WERI-Rb-1 (cell line): ENCODE measurements around the gene SLC1A3.
A peak's percentile ranks its signal among the peaks of the same experiment; 100 is the strongest.

Experiments
- DNase-seq: peaks from one replicate; pipeline ENCODE4 v3.0.0-alpha.2; 2020
- H3K27ac ChIP-seq: fragments of 250-450 bp; sonication (Bioruptor Pico); 2 replicates; pipeline ENCODE4 v1.5.1; 2020; ENCODE audit warnings: mild to moderate bottlenecking, moderate library complexity
- H3K27me3 ChIP-seq: fragments of 250-450 bp; sonication (Bioruptor Pico); 2 replicates; pipeline ENCODE4 v1.5.1; 2021; ENCODE audit warnings: mild to moderate bottlenecking, low read depth, moderate library complexity; ENCODE audit not compliant: insufficient read depth, severe bottlenecking
- H3K36me3 ChIP-seq: fragments of 250-450 bp; sonication (Bioruptor Pico); 2 replicates; pipeline ENCODE4 v1.5.1; 2020; ENCODE audit warnings: mild to moderate bottlenecking, moderate library complexity
- H3K4me3 ChIP-seq: 2 replicates; pipeline ENCODE4 v1.5.1; 2011; ENCODE audit warnings: low read depth, mild to moderate bottlenecking, control low read depth, low read length
- H3K9me3 ChIP-seq: fragments of 250-450 bp; sonication (Bioruptor Pico); 2 replicates; pipeline ENCODE4 v1.5.1; 2021; ENCODE audit warnings: mild to moderate bottlenecking, moderate library complexity; ENCODE audit not compliant: severe bottlenecking
- CTCF ChIP-seq: IDR thresholded peaks from 2 replicates; pipeline ENCODE4 v1.5.1; 2011; ENCODE audit warnings: low read depth, mild to moderate bottlenecking, control low read depth, inconsistent platforms, low read length

SLC1A3 gene

DNA sequence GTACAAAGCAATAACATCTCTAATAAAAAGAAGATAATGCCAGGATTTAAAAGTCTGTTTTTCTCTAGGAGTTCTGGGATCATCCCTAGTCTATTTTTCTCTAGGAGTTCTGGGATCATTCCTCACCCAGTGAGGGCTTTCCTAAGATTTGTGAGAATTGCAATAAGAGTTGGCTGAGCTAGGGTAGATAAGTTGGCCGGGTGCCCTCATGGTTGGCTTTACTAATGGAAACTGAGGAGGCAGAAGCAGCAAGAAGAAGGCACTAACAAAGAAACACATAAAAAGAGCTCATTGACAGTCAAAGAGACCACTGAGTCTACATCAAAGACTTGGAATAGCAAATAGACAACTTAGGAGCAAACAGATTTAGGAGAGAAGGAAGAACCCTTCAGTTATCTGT is 4.2 kb downstream of the SLC1A3 start:
- Histone ChIP-seq H3K27me3 (no peaks in the 10 kb centered on the region), H3K4me3 (no peak overlapping the region), H3K27ac (no peak overlapping the region), H3K36me3 (peaks cover 16% of the 10 kb centered on the region), H3K9me3 (no peaks in the 10 kb centered on the region)
- no peak for TF ChIP-seq CTCF
- DNase-seq = no peak

- no peak for TF ChIP-seq CTCF
- Histone ChIP-seq H3K36me3 (peaks cover 16% of the 10 kb centered on the region), H3K4me3 (no peak overlapping the region), H3K9me3 (peaks cover 2% of the 10 kb centered on the region), H3K27ac (no peak overlapping the region), H3K27me3 (no peaks in the 10 kb centered on the region)
- DNase-seq = no peak
Observed at GRCh38 chr5:36611520-36612274, 5.3 kb downstream of the SLC1A3 start.

DNA sequence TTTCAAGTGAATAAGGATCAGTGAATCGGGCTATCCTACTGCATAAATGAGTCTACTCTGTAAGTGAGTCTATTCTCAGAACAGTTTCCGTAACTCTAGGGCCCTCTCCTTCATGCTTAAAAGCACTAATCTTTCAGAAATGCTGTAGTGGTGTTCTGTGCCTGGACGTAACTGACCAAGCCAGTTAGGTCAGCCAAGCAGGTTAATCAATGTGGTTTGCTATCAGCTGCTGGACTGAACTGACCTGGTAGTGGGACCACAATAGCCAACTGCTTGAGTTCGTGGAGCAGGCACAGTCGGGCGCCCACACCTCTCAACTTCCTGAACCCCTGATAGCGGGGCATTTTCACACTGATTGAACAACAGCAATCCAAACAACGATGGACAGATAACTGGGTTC is 6.8 kb downstream of the SLC1A3 start:
- Histone ChIP-seq H3K36me3 (peaks cover 16% of the 10 kb centered on the region), H3K27me3 (no peaks in the 10 kb centered on the region), H3K27ac (peak overlapping the region; percentile 75; the same call in 1 of the 2 replicates), H3K9me3 (peaks cover 2% of the 10 kb centered on the region), H3K4me3 (no peak overlapping the region)
- TF ChIP-seq CTCF = no peak
- DNase-seq = no peak

DNA sequence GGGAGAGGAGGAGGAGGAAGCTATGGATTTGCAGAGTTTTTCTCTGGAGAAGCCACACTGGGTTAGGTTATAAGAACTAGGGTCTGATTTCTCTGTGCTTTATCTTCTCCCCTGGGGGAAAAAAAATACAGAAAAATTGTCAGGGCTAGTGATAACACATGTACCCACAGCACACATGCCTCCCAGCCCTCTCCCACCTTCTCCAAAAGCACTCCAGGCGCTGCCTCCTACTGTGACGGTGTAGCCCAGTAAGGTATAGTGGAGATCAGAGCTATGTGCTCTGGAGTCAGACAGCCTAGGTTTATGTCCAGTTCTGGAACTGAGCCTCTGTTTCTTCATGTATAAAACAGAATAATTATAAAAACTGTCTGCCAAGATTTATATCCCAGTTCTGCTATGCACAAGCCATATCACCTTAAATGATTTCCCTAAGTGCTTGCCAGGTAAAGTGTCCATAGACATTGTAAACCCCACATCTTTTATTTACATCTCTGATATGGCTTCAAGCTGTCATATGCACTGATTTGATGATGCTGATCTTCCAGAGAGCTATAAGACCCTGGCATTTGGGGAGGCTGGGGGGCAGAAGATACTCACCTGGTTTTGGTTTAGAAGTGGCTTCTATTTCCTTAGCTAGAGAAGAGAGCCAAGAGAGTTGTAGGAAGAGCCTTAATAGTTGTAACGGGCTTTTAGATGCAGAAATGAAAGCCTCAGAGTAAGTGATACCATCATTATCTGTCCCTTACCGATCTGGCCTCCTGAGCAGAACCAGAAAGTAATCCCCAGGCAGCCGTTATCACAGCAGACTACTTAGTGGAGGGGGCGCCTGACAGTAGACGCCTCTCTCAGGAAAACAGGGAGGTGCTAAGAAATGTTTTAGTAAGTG is 7.6 kb downstream of the SLC1A3 start:
- Histone ChIP-seq H3K4me3 (peak overlapping the region; percentile 20), H3K36me3 (peaks cover 11% of the 10 kb centered on the region), H3K27ac (peak overlapping the region; percentile 75), H3K9me3 (peaks cover 2% of the 10 kb centered on the region), H3K27me3 (no peaks in the 10 kb centered on the region)
- no peak for TF ChIP-seq CTCF
- peak; percentile 82 for DNase-seq

DNA sequence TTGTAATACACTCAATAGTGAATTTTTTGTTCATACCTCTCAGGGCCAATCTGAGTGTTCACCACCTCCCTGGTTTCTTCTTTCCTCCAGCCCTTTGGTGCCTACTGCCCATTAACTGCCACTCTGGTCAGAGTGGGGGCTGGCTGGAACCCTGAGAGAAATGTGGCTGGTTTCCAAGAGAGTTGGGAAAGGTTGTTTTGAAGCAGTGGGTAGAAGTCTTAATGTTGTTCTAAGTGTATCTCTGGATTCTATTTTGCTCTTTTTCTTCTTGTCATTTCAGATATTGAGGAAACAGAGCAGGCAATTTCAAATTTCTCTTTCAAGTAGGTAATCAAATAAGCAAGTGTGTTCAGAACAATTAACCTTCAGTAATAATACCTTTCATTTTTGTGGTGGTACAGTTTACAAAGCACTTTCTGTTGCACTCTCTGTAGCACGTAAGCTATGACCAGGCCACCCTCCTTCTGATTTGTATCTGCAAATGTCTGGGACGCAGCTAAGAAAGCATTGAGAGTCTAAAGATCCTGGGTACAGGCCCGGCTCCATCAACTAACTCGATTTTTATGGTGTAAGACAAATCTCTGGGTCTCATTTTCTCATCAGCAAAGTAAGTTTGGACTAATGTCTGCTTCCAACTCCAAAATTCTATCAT is 8.4 kb downstream of the SLC1A3 start:
- no peak overlapping the region for H3K4me3 ChIP-seq
- peaks cover 2% of the 10 kb centered on the region for H3K9me3 ChIP-seq
- DNase-seq = no peak
- peaks cover 8% of the 10 kb centered on the region for H3K36me3 ChIP-seq
- peak overlapping the region; percentile 75 for H3K27ac ChIP-seq
- no peaks in the 10 kb centered on the region for H3K27me3 ChIP-seq
- no peak for TF ChIP-seq CTCF
